GM12878 (cell line): ENCODE data around the gene GSE1.

Source experiments
- EP300 ChIP-seq, 2 experiments: fragments of 150-350 bp in 1 of 2; IDR thresholded peaks; 2 replicates each; pipeline ENCODE4 v1.6.1; 2011 to 2012; ENCODE audit warnings: low read depth in 2 of 2, low read length in 2 of 2, borderline replicate concordance in 1 of 2, improper control_type of control experiment in 1 of 2, inconsistent platforms in 1 of 2; ENCODE audit not compliant: control insufficient read depth in 1 of 2
- ZNF274 ChIP-seq: IDR thresholded peaks from one replicate; pipeline ENCODE4 v1.8.0; 2011; ENCODE audit not compliant: insufficient read length, insufficient read depth
- TF ChIP-seq, protein P1 (sequence below): IDR thresholded peaks from 2 replicates; pipeline ENCODE4 v1.6.1; 2011; ENCODE audit warnings: borderline replicate concordance, low read depth, mild to moderate bottlenecking, moderate library complexity, mixed read lengths, low read length; ENCODE audit not compliant: insufficient read depth; ENCODE audit errors: extremely low read length
- TF ChIP-seq, protein P2 (sequence below): IDR thresholded peaks from 2 replicates; pipeline ENCODE4 v1.6.1; 2012; ENCODE audit warnings: low read depth, low read length, improper control_type of control experiment
- TF ChIP-seq, protein P3 (sequence below), 3 experiments: IDR thresholded peaks in 2 of 3; conservative IDR thresholded peaks in 1 of 3; 2 replicates each; pipeline ENCODE4 v1.5.1; 2011; ENCODE audit warnings: low read depth in 3 of 3, low read length in 3 of 3, mild to moderate bottlenecking in 3 of 3, control low read depth in 2 of 3, moderate library complexity in 2 of 3, inconsistent platforms in 1 of 3, mixed read lengths in 1 of 3; ENCODE audit not compliant: control insufficient read depth in 2 of 3, insufficient read depth in 1 of 3; ENCODE audit errors: extremely low read depth in 1 of 3

DNA sequence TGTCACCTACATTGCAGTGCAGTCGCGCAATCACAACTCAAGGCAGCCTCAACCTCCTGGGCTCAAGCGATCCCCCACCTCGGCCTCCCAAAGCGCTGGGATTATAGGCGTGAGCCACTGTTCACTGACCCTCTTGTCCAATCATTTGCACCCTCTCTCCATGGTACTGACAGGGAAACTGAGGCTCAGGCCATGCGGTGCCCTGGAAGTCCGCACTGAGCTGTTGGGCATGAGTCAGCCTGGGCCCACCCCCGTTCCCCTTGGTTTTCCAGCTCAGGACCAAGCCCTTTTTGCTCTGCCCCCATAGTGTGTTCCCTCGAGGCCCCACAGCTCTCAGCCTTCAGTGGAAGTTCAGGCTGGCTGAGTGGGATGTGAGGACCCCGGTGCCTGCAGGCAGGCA, 10.1 kb downstream of the GSE1 start:
- TF ChIP-seq, protein P1, sequence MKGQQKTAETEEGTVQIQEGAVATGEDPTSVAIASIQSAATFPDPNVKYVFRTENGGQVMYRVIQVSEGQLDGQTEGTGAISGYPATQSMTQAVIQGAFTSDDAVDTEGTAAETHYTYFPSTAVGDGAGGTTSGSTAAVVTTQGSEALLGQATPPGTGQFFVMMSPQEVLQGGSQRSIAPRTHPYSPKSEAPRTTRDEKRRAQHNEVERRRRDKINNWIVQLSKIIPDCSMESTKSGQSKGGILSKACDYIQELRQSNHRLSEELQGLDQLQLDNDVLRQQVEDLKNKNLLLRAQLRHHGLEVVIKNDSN = no peak
- TF ChIP-seq, protein P2, sequence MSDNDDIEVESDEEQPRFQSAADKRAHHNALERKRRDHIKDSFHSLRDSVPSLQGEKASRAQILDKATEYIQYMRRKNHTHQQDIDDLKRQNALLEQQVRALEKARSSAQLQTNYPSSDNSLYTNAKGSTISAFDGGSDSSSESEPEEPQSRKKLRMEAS = no peak
- TF ChIP-seq, protein P3, sequence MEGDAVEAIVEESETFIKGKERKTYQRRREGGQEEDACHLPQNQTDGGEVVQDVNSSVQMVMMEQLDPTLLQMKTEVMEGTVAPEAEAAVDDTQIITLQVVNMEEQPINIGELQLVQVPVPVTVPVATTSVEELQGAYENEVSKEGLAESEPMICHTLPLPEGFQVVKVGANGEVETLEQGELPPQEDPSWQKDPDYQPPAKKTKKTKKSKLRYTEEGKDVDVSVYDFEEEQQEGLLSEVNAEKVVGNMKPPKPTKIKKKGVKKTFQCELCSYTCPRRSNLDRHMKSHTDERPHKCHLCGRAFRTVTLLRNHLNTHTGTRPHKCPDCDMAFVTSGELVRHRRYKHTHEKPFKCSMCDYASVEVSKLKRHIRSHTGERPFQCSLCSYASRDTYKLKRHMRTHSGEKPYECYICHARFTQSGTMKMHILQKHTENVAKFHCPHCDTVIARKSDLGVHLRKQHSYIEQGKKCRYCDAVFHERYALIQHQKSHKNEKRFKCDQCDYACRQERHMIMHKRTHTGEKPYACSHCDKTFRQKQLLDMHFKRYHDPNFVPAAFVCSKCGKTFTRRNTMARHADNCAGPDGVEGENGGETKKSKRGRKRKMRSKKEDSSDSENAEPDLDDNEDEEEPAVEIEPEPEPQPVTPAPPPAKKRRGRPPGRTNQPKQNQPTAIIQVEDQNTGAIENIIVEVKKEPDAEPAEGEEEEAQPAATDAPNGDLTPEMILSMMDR (IDR thresholded peaks at IDR 0.05 in 2 of 3, conservative IDR thresholded peaks at IDR 0.05 in 1 of 3; ENCODE audit: control insufficient read depth in 2 of 3, extremely low read depth in 1 of 3, insufficient read depth in 1 of 3, low read depth in 3 of 3, low read length in 3 of 3) = no peak
- TF ChIP-seq ZNF274 (no peak), EP300 (IDR thresholded peaks at IDR 0.05; ENCODE audit: borderline replicate concordance in 1 of 2, control insufficient read depth in 1 of 2, low read depth in 2 of 2, low read length in 2 of 2) (no peak)
